HepG2 (cell line): ENCODE data around the gene PPAN. TPM values are rescaled to one million over a fixed set of nuclear protein-coding genes. Genes with fewer than 3 reads are reported as not detected.

ENCODE experiments used
- DR1 ChIP-seq: sonication (generic); formaldehyde crosslinking; IDR thresholded peaks from 2 replicates; pipeline ENCODE4 v1.8.0; 2021; ENCODE audit warnings: mild to moderate bottlenecking, missing genetic modification reagents, inconsistent platforms
- HNRNPH1 ChIP-seq: fragments of 200-400 bp; formaldehyde crosslinking; optimal IDR thresholded peaks from 2 replicates; pipeline ENCODE3; 2017; ENCODE audit warnings: mild to moderate bottlenecking, low read depth, low read length
- KIAA2018 ChIP-seq: sonication (generic); formaldehyde crosslinking; IDR thresholded peaks from 2 replicates; pipeline ENCODE4 v1.5.0; 2020; ENCODE audit warnings: mild to moderate bottlenecking, missing genetic modification reagents, borderline replicate concordance
- KLF11 ChIP-seq: IDR thresholded peaks from 2 replicates; pipeline ENCODE4 v1.6.1; 2016; ENCODE audit warnings: missing compliant biosample characterization
- MAFG ChIP-seq: sonication (generic); formaldehyde crosslinking; IDR thresholded peaks from 2 replicates; pipeline ENCODE4 v1.5.1; 2020; ENCODE audit warnings: mild to moderate bottlenecking, missing genetic modification reagents
- NFKBIZ ChIP-seq: IDR thresholded peaks from 2 replicates; pipeline ENCODE4 v1.6.1; 2018; ENCODE audit warnings: missing genetic modification reagents, missing compliant biosample characterization
- PRDM4 ChIP-seq: sonication (generic); formaldehyde crosslinking; IDR thresholded peaks from 2 replicates; pipeline ENCODE4 v1.9.0; 2021; ENCODE audit warnings: missing genetic modification reagents, borderline replicate concordance
- ZHX1 ChIP-seq: sonication (generic); formaldehyde crosslinking; IDR thresholded peaks from 2 replicates; pipeline ENCODE4 v1.8.1; 2022; ENCODE audit warnings: low read depth, mild to moderate bottlenecking, missing genetic modification reagents
- ZMYM3 ChIP-seq: sonication (generic); formaldehyde crosslinking; IDR thresholded peaks from 2 replicates; pipeline ENCODE4 v1.5.1; 2020; ENCODE audit warnings: mild to moderate bottlenecking, missing genetic modification reagents
- ZNF629 ChIP-seq: sonication (generic); formaldehyde crosslinking; conservative IDR thresholded peaks from 2 replicates; pipeline ENCODE4 v1.5.0; 2020; ENCODE audit warnings: missing genetic modification reagents
- ZNF761 ChIP-seq: sonication (generic); formaldehyde crosslinking; conservative IDR thresholded peaks from 2 replicates; pipeline ENCODE4 v1.4.0; 2020; ENCODE audit warnings: mild to moderate bottlenecking, missing genetic modification reagents
- ZNF788 ChIP-seq: sonication (generic); formaldehyde crosslinking; IDR thresholded peaks from 2 replicates; pipeline ENCODE4 v1.5.0; 2020; ENCODE audit warnings: mild to moderate bottlenecking, missing genetic modification reagents, borderline replicate concordance
- polyA plus RNA-seq, 8 experiments: library from polyadenylated mRNA; depleted of rRNA in 3 of 8; stranded (reverse) in 7 of 8; unstranded in 1 of 8; fragments of >200 nt; fragmentation: Illumina TruSeq in 4 of 8; extraction: Trizol in 4 of 8; gene quantifications; 2 replicates each; pipeline versions ENCODE4 v1.2.1 to v1.2.3, GENCODE V29; 2011 to 2016; ENCODE audit warnings: low read depth in 4 of 8, missing spikeins in 1 of 8, mixed read lengths in 1 of 8; ENCODE audit not compliant: insufficient read depth in 1 of 8
- total RNA-seq, 5 experiments: library from RNA; depleted of rRNA; stranded (reverse); fragments of >200 nt; fragmentation: Illumina TruSeq; extraction: Trizol; gene quantifications; 2 replicates each; pipeline ENCODE4 v1.2.3, GENCODE V29; 2016; ENCODE audit warnings: low read depth in 1 of 5

Gene PPAN
- total and polyA plus RNA-seq, 2 of the 13 experiments (the other 11 are each of a cell fraction or from before 2014, with no cell fraction given), result 36.2 to 41.9 TPM

- TF ChIP-seq HNRNPH1 (no peak), KIAA2018 (CRISPR knock-in tag) (0 out of 2 replicates have a peak, but pooled peaks have one; percentile 62), DR1 (CRISPR knock-in tag) (no peak), ZNF761 (CRISPR knock-in tag) (peak; percentile 86; the same call in 1 of the 2 replicates), ZNF788 (CRISPR knock-in tag) (peak; percentile 73; the same call in 1 of the 2 replicates), ZNF629 (no peak), MAFG (no peak), ZMYM3 (CRISPR knock-in tag) (no peak), ZHX1 (no peak), KLF11 (no peak), NFKBIZ (CRISPR knock-in tag) (peak; percentile 83), PRDM4 (no peak)
Measured at GRCh38 chr19:10106100-10106936, at the start of gene PPAN (continued).
